GM20000 (cell line): ENCODE data around the gene ILDR2.
A peak's percentile ranks its signal among the peaks of the same experiment; 100 is the strongest.

ENCODE experiments used
- DNase-seq: peaks from one replicate; pipeline ENCODE4 v3.0.0; 2012; ENCODE audit warnings: low spot score
- CTCF ChIP-seq: IDR thresholded peaks from 2 replicates; pipeline ENCODE4 v1.5.1; 2012; ENCODE audit warnings: mild to moderate bottlenecking, control low read depth; ENCODE audit errors: extremely low read depth, missing control alignments

The ILDR2 gene

GRCh38 chr1:166925810-166926478 is 49.4 kb downstream of the ILDR2 start:
- no peak for TF ChIP-seq CTCF
- no peak for DNase-seq

GRCh38 chr1:166924823-166925541 is 50.4 kb downstream of the ILDR2 start:
- TF ChIP-seq CTCF: no peak
- DNase-seq: peak; percentile 45

GRCh38 chr1:166920561-166921475 is 54.5 kb downstream of the ILDR2 start:
- peak; percentile 49 for DNase-seq
- no peak for TF ChIP-seq CTCF

GRCh38 chr1:166918956-166919316 is 56.4 kb downstream of the ILDR2 start:
- no peak for DNase-seq
- TF ChIP-seq CTCF: no peak

- TF ChIP-seq CTCF: no peak
- no peak for DNase-seq
Measured at GRCh38 chr1:166918088-166918955, 57.0 kb downstream of the ILDR2 start.

GRCh38 chr1:166915941-166916340 is 59.4 kb downstream of the ILDR2 start:
- TF ChIP-seq CTCF: no peak
- no peak for DNase-seq
